H1 (cell line): ENCODE results near the gene CST4. TPM values are rescaled to one million over a fixed set of nuclear protein-coding genes. Genes with fewer than 3 reads are reported as not detected.

Experiments used
- CTCF ChIA-PET: fragments of 300-600 bp; sonication (Branson Sonifier 250); formaldehyde crosslinking; loops from one replicate; lab custom pipeline; 2021; ENCODE audit not compliant: partially characterized antibody; lab: Charles Lee
- POLR2A ChIA-PET: fragments of 300-600 bp; sonication (Branson Sonifier 250); formaldehyde crosslinking; loops from one replicate; lab custom pipeline; 2021; ENCODE audit warnings: inconsistent platforms; ENCODE audit not compliant: partially characterized antibody; lab: Charles Lee
- DNase-seq, 2 experiments: peaks; one replicate each; pipeline versions ENCODE4 v3.0.0 to v3.0.0-alpha.2; 2010 to 2022; ENCODE audit warnings: low spot score in 2 of 2, low read depth in 1 of 2, mixed read lengths in 1 of 2
- FAIRE-seq: peaks from 2 replicates; lab custom pipeline; 2011; peaks lifted over from hg19 to GRCh38; lab: Jason Lieb, UNC
- H2AFZ ChIP-seq: 2 replicates; pipeline ENCODE4 v1.8.1; 2012; ENCODE audit warnings: low read length, inconsistent platforms
- H2AK5ac ChIP-seq: 2 replicates; pipeline ENCODE4 v1.6.1; 2013; ENCODE audit warnings: low read depth, low read length
- H2BK120ac ChIP-seq: replicated peaks from 2 replicates; pipeline ENCODE3; 2013; ENCODE audit warnings: low read depth, low read length, inconsistent platforms
- H2BK12ac ChIP-seq: 2 replicates; pipeline ENCODE4 v1.6.1; 2013; ENCODE audit warnings: low read depth, low read length
- H2BK15ac ChIP-seq: 2 replicates; pipeline ENCODE4 v1.6.1; 2013; ENCODE audit warnings: low read length
- H2BK20ac ChIP-seq: 2 replicates; pipeline ENCODE4 v1.6.1; 2013; ENCODE audit warnings: low read length
- H2BK5ac ChIP-seq: 2 replicates; pipeline ENCODE4 v1.6.1; 2013; ENCODE audit warnings: low read depth, low read length
- H3K14ac ChIP-seq: 2 replicates; pipeline ENCODE4 v1.6.1; 2013; ENCODE audit warnings: inconsistent platforms; ENCODE audit not compliant: insufficient read length
- H3K18ac ChIP-seq: 2 replicates; pipeline ENCODE4 v1.6.1; 2013; ENCODE audit warnings: low read length; ENCODE audit errors: extremely low read depth
- H3K23ac ChIP-seq: 2 replicates; pipeline ENCODE4 v1.6.1; 2013; ENCODE audit warnings: inconsistent platforms; ENCODE audit not compliant: insufficient read length
- H3K23me2 ChIP-seq: 2 replicates; pipeline ENCODE4 v1.6.1; 2013; ENCODE audit warnings: low read depth, low read length
- H3K27ac ChIP-seq: 2 replicates; pipeline ENCODE4 v1.6.1; 2011; ENCODE audit warnings: low read depth, low read length, inconsistent platforms
- H3K27me3 ChIP-seq, 4 experiments: replicated peaks in 1 of 4; 1 replicate in 1 of 4; 2 replicates in 3 of 4; pipeline versions ENCODE4 v1.6.1 to v1.8.1; 2011 to 2013; ENCODE audit warnings: low read length in 3 of 4, mild to moderate bottlenecking in 3 of 4, inconsistent platforms in 2 of 4, mixed read lengths in 2 of 4, moderate library complexity in 1 of 4; ENCODE audit not compliant: control insufficient read depth in 3 of 4, insufficient read depth in 3 of 4; ENCODE audit errors: extremely low read depth in 1 of 4
- H3K36me3 ChIP-seq, 4 experiments: 2 replicates each; pipeline versions ENCODE4 v1.6.1 to v1.8.1; 2011 to 2013; ENCODE audit warnings: mild to moderate bottlenecking in 4 of 4, low read length in 3 of 4, moderate library complexity in 2 of 4, control low read depth in 1 of 4, inconsistent platforms in 1 of 4; ENCODE audit not compliant: insufficient read depth in 4 of 4, control insufficient read depth in 2 of 4
- H3K4ac ChIP-seq: replicated peaks from 2 replicates; pipeline ENCODE3; 2013; ENCODE audit warnings: low read length, low read depth, mixed read lengths, inconsistent platforms; ENCODE audit not compliant: insufficient read length
- H3K4me1 ChIP-seq, 4 experiments: replicated peaks in 1 of 4; 1 replicate in 1 of 4; 2 replicates in 3 of 4; pipeline versions ENCODE4 v1.6.1 to v1.8.1; 2011 to 2013; ENCODE audit warnings: low read length in 3 of 4, inconsistent platforms in 2 of 4, mixed read lengths in 1 of 4; ENCODE audit not compliant: insufficient read depth in 4 of 4, control insufficient read depth in 3 of 4
- H3K4me2 ChIP-seq, 2 experiments: 2 replicates each; pipeline versions ENCODE4 v1.6.1 to v1.8.1; 2011 to 2013; ENCODE audit warnings: low read depth in 2 of 2, low read length in 2 of 2, control low read depth in 1 of 2, inconsistent platforms in 1 of 2, mild to moderate bottlenecking in 1 of 2; ENCODE audit not compliant: insufficient read depth in 1 of 2
- H3K4me3 ChIP-seq, 4 experiments: fragments of 200-600, 300-600 bp in 1 of 4; sonication (generic), shearing (Covaris generic), sonication (Bioruptor Twin) in 1 of 4; 2 replicates each; pipeline versions ENCODE4 v1.5.1 to v1.8.1; 2011 to 2016; ENCODE audit warnings: low read length in 4 of 4, low read depth in 3 of 4, control low read depth in 2 of 4, inconsistent platforms in 2 of 4, mild to moderate bottlenecking in 2 of 4, mixed read lengths in 1 of 4, moderate library complexity in 1 of 4; ENCODE audit not compliant: insufficient read depth in 2 of 4; ENCODE audit errors: extremely low read depth in 1 of 4
- H3K56ac ChIP-seq: replicated peaks from 2 replicates; pipeline ENCODE3; 2013; ENCODE audit warnings: low read depth, mild to moderate bottlenecking, mixed read lengths, low read length, inconsistent platforms; ENCODE audit not compliant: insufficient read length
- H3K79me1 ChIP-seq: 2 replicates; pipeline ENCODE4 v1.6.1; 2013; ENCODE audit warnings: low read depth, low read length, control low read depth
- H3K79me2 ChIP-seq, 2 experiments: 2 replicates each; pipeline versions ENCODE4 v1.6.1 to v1.8.1; 2012 to 2013; ENCODE audit warnings: low read length in 2 of 2, mild to moderate bottlenecking in 2 of 2, inconsistent platforms in 1 of 2; ENCODE audit not compliant: insufficient read depth in 2 of 2, control insufficient read depth in 1 of 2
- H3K9ac ChIP-seq, 4 experiments: replicated peaks in 1 of 4; 1 replicate in 1 of 4; 2 replicates in 3 of 4; pipeline versions ENCODE4 v1.6.1 to v1.8.1; 2011 to 2013; ENCODE audit warnings: low read depth in 3 of 4, low read length in 3 of 4, control low read depth in 2 of 4, mild to moderate bottlenecking in 2 of 4, moderate library complexity in 2 of 4, inconsistent platforms in 1 of 4; ENCODE audit errors: extremely low read depth in 1 of 4
- H3K9me3 ChIP-seq, 2 experiments: 2 replicates each; pipeline versions ENCODE4 v1.6.1 to v1.8.1; 2012 to 2013; ENCODE audit warnings: mild to moderate bottlenecking in 2 of 2, moderate library complexity in 2 of 2, control low read depth in 1 of 2, inconsistent platforms in 1 of 2, low read depth in 1 of 2, low read length in 1 of 2, mixed read lengths in 1 of 2; ENCODE audit not compliant: insufficient read depth in 2 of 2
- H4K20me1 ChIP-seq, 2 experiments: replicated peaks in 1 of 2; 2 replicates each; pipeline versions ENCODE3 to v1.8.1; 2011 to 2013; ENCODE audit warnings: inconsistent platforms in 2 of 2, low read length in 2 of 2, mild to moderate bottlenecking in 1 of 2; ENCODE audit not compliant: insufficient read depth in 2 of 2, control insufficient read depth in 1 of 2
- H4K5ac ChIP-seq: 2 replicates; pipeline ENCODE4 v1.6.1; 2013; ENCODE audit warnings: low read length, low read depth, mixed read lengths, inconsistent platforms; ENCODE audit not compliant: insufficient read length
- H4K8ac ChIP-seq: 2 replicates; pipeline ENCODE4 v1.8.0; 2013; ENCODE audit warnings: mild to moderate bottlenecking, moderate library complexity, low read length, inconsistent platforms; ENCODE audit not compliant: insufficient read depth; ENCODE audit errors: extremely low read depth
- H4K91ac ChIP-seq: replicated peaks from 2 replicates; pipeline ENCODE3; 2013; ENCODE audit warnings: low read length, mixed read lengths, inconsistent platforms; ENCODE audit not compliant: insufficient read length
- CBX5 ChIP-seq: fragments of 300-800, 300-1000 bp; sonication (generic); IDR thresholded peaks from 2 replicates; pipeline ENCODE4 v1.7.1; 2016; ENCODE audit warnings: antibody characterized with exemption, low read length, low read depth
- CBX8 ChIP-seq: fragments of 300-800, 300-1000 bp; sonication (generic); IDR thresholded peaks from 2 replicates; pipeline ENCODE4 v1.7.1; 2016; ENCODE audit warnings: low read depth, low read length, borderline replicate concordance
- CEBPB ChIP-seq: IDR thresholded peaks from 2 replicates; pipeline ENCODE4 v1.6.1; 2012; ENCODE audit warnings: low read depth, low read length
- EZH2 ChIP-seq: fragments of 200-600 bp; sonication (generic); IDR thresholded peaks from 2 replicates; pipeline ENCODE4 v1.7.1; 2012; ENCODE audit warnings: low read depth, mild to moderate bottlenecking, moderate library complexity, low read length, inconsistent platforms; ENCODE audit not compliant: severe bottlenecking
- FOSL1 ChIP-seq: IDR thresholded peaks from 2 replicates; pipeline ENCODE4 v1.6.1; 2011; ENCODE audit warnings: mild to moderate bottlenecking, low read depth, low read length, moderate library complexity; ENCODE audit not compliant: insufficient read depth
- HDAC2 ChIP-seq, 2 experiments: fragments of 300-600 bp in 1 of 2; sonication (generic) in 1 of 2; IDR thresholded peaks; 2 replicates each; pipeline ENCODE4 v1.6.1; 2011 to 2012; ENCODE audit warnings: low read depth in 2 of 2, low read length in 2 of 2, mild to moderate bottlenecking in 2 of 2, moderate library complexity in 2 of 2, borderline replicate concordance in 1 of 2, inconsistent platforms in 1 of 2
- JUN ChIP-seq: IDR thresholded peaks from 2 replicates; pipeline ENCODE4 v1.6.1; 2011; ENCODE audit warnings: low read depth, mild to moderate bottlenecking, improper control_type of control experiment, low read length
- KDM4A ChIP-seq: IDR thresholded peaks from one replicate; pipeline ENCODE4 v1.7.1; 2012; ENCODE audit warnings: low read depth, mild to moderate bottlenecking, moderate library complexity, low read length, inconsistent platforms; ENCODE audit not compliant: severe bottlenecking
- MAFK ChIP-seq: IDR thresholded peaks from 2 replicates; pipeline ENCODE4 v1.6.1; 2012; ENCODE audit warnings: low read depth, mild to moderate bottlenecking, improper control_type of control experiment, low read length
- RBBP5 ChIP-seq: IDR thresholded peaks from 2 replicates; pipeline ENCODE4 v1.7.1; 2012; ENCODE audit warnings: low read depth, mild to moderate bottlenecking, inconsistent platforms, low read length, moderate library complexity, borderline replicate concordance
- RFX5 ChIP-seq: IDR thresholded peaks from 2 replicates; pipeline ENCODE4 v1.6.1; 2011; ENCODE audit warnings: low read depth, low read length, improper control_type of control experiment, borderline replicate concordance
- SIN3A ChIP-seq, 2 experiments: IDR thresholded peaks in 1 of 2; conservative IDR thresholded peaks in 1 of 2; 2 replicates each; pipeline ENCODE4 v1.6.1; 2011 to 2012; ENCODE audit warnings: low read length in 2 of 2, improper control_type of control experiment in 1 of 2, low read depth in 1 of 2, mild to moderate bottlenecking in 1 of 2
- SP4 ChIP-seq: IDR thresholded peaks from 2 replicates; pipeline ENCODE4 v1.6.1; 2012; ENCODE audit warnings: low read length, inconsistent platforms
- TCF12 ChIP-seq: IDR thresholded peaks from 2 replicates; pipeline ENCODE4 v1.6.1; 2011; ENCODE audit warnings: low read depth, mild to moderate bottlenecking, low read length
- YY1 ChIP-seq: IDR thresholded peaks from 2 replicates; pipeline ENCODE4 v1.6.1; 2011; ENCODE audit warnings: low read depth, mild to moderate bottlenecking, low read length
- WGBS, 2 experiments: shearing (Covaris generic) in 1 of 2; methylation state at CpG; one replicate each; pipeline versions ENCODE4 v1.1.6 to v1.1.7; 2013 to 2015; ENCODE audit warnings: low lambda C conversion rate in 2 of 2, mixed read lengths in 2 of 2, inconsistent platforms in 1 of 2, low coverage in 1 of 2, missing lambda C conversion rate in 1 of 2; ENCODE audit not compliant: insufficient replicate concordance in 2 of 2, insufficient coverage in 1 of 2, insufficient read length in 1 of 2; ENCODE audit errors: extremely low coverage in 1 of 2, missing lambda C conversion rate in 1 of 2; 5-methylcytosine and 5-hydroxymethylcytosine counted together
- polyA plus RNA-seq, 7 experiments: library from polyadenylated mRNA; depleted of rRNA in 3 of 7; stranded (reverse) in 5 of 7; unstranded in 2 of 7; fragments of >200 nt in 5 of 7; fragments of 200-250 nt in 2 of 7; gene quantifications; 1 replicate in 5 of 7; 2 replicates in 1 of 7; 4 replicates in 1 of 7; pipeline versions ENCODE4 v1.2.1 to v1.2.3, GENCODE V29; 2011 to 2013; ENCODE audit warnings: missing spikeins in 2 of 7, mixed read lengths in 2 of 7
- total RNA-seq: library from RNA; stranded (reverse); fragmentation: NEBNext Ultra II Directional; extraction: Animal tissue kit (Norgen Biotek cat#: 25700); gene quantifications from 2 replicates; pipeline ENCODE4 v1.2.1, GENCODE V29; 2021

CST4 gene
- total and polyA plus RNA-seq, 2 of the 8 experiments (the other 6 are each of a cell fraction or from before 2014, with no cell fraction given) = not detected

- H3K4me1 ChIP-seq = no peaks in the 10 kb centered on the region
- H3K27ac ChIP-seq = no peak overlapping the region
- ChIA-PET POLR2A (no interaction called here), CTCF (interaction anchor here (0.6 to 1.4 kb wide), 3 partner anchors 39 to 59 kb away, joined by 3 to 5 read pairs (median 3); partner anchors contain the start of gene CST4)
- no peak overlapping the region for H2BK120ac ChIP-seq
- FAIRE-seq (no peak), DNase-seq (no peak)
- H3K18ac ChIP-seq = no peak overlapping the region
- 85% methylated on average over 3 of the region's 3 CpGs; no CpG with 5 or more reads in 1 of the 2 experiments for WGBS, 2 experiments
- no peak overlapping the region for H3K4me2 ChIP-seq
- no peaks in the 10 kb centered on the region for H3K36me3 ChIP-seq
- H3K9ac ChIP-seq = no peak overlapping the region
- H2BK5ac ChIP-seq = no peak overlapping the region
- H4K20me1 ChIP-seq = peaks cover 0 to 4% of the 10 kb centered on the region in 2 experiments
- H3K23me2 ChIP-seq = peaks cover 10% of the 10 kb centered on the region; the same call in 1 of the 2 replicates
- no peak overlapping the region for H2BK15ac ChIP-seq
- no peaks in the 10 kb centered on the region for H3K79me1 ChIP-seq
- H4K8ac ChIP-seq = no peak overlapping the region
- H3K9me3 ChIP-seq = no peaks in the 10 kb centered on the region
- H3K4ac ChIP-seq = no peak overlapping the region
- H4K91ac ChIP-seq = no peak overlapping the region
- H2BK12ac ChIP-seq = no peak overlapping the region
- no peak overlapping the region for H2BK20ac ChIP-seq
- H2AK5ac ChIP-seq = no peak overlapping the region
- no peak overlapping the region for H3K56ac ChIP-seq
- H4K5ac ChIP-seq = no peak overlapping the region
- H2AFZ ChIP-seq = no peak overlapping the region
- no peak overlapping the region for H3K14ac ChIP-seq
- H3K23ac ChIP-seq = no peak overlapping the region
- H3K4me3 ChIP-seq = no peak overlapping the region
- H3K27me3 ChIP-seq = no peaks in the 10 kb centered on the region
- no peaks in the 10 kb centered on the region for H3K79me2 ChIP-seq
- TF ChIP-seq MAFK = no peak
- no peak for TF ChIP-seq RFX5
- no peak for TF ChIP-seq CBX5
- TF ChIP-seq HDAC2 (IDR thresholded peaks at IDR 0.05; ENCODE audit: borderline replicate concordance in 1 of 2, low read depth in 2 of 2, low read length in 2 of 2) = no peak
- no peak for TF ChIP-seq SP4
- no peak for TF ChIP-seq KDM4A
- TF ChIP-seq FOSL1 = no peak
- TF ChIP-seq TCF12 = no peak
- no peak for TF ChIP-seq RBBP5
- TF ChIP-seq JUN = no peak
- TF ChIP-seq CEBPB = no peak
- no peak for TF ChIP-seq YY1
- TF ChIP-seq CBX8 = no peak
- TF ChIP-seq SIN3A (conservative IDR thresholded peaks at IDR 0.05 in 1 of 2, IDR thresholded peaks at IDR 0.05 in 1 of 2; ENCODE audit: low read depth in 1 of 2, low read length in 2 of 2) = no peak
- no peak for TF ChIP-seq EZH2
These were observed 38.2 kb upstream of the CST4 start for GRCh38 chr20:23727016-23727415.
